Hepatocyte (in vitro differentiated cells): ENCODE data around the gene MORC2.

Experiments used
- CTCF ChIP-seq: fragments of 200-600 bp; sonication (generic); IDR thresholded peaks from 2 replicates; pipeline ENCODE4 v1.5.1; 2016; ENCODE audit warnings: antibody characterized with exemption, mild to moderate bottlenecking; ENCODE audit not compliant: poor library complexity
- EZH2phosphoT487 ChIP-seq: fragments of 200-600 bp; sonication (generic); IDR thresholded peaks from one replicate; pipeline ENCODE4 v1.6.1; 2018; ENCODE audit warnings: antibody characterized with exemption, mild to moderate bottlenecking, low read depth, moderate library complexity; ENCODE audit not compliant: unreplicated experiment, severe bottlenecking

- TF ChIP-seq CTCF (no peak), EZH2phosphoT487 (no peak)
Observed at GRCh38 chr22:30982512-30982911, 13.9 kb upstream of the MORC2 start.
